GM12878 (cell line): ENCODE results near the gene UFD1. TPM values are rescaled to one million over a fixed set of nuclear protein-coding genes. Genes with fewer than 3 reads are reported as not detected.

Experiments
- ATAC-seq: fragments of 200-7000 bp; cut with Tn5 transposase; 3 replicates; pipeline ENCODE4 v1.9.1; 2020; ENCODE audit warnings: mild to moderate bottlenecking, moderate library complexity
- BruUV-seq: library from RNA; stranded (reverse); fragments of 400-500 nt; replicated peaks from 2 replicates; lab custom pipeline; 2021; lab: Mats Ljungman, UMichigan
- CTCF ChIA-PET: fragments of 300-600 bp; sonication (Branson Sonifier 250); formaldehyde crosslinking; extraction: SDS; loops from one replicate; lab custom pipeline; 2021; ENCODE audit warnings: inconsistent platforms; lab: Yijun Ruan, JAX
- POLR2A ChIA-PET: fragments of 350-600 bp; formaldehyde crosslinking; extraction: SDS; loops from one replicate; lab custom pipeline; 2021; ENCODE audit warnings: inconsistent platforms; lab: Charles Lee
- RAD21 ChIA-PET: fragments of 300-600 bp; sonication (Branson Sonifier 250); formaldehyde crosslinking; loops from one replicate; lab custom pipeline; 2023; ENCODE audit warnings: antibody characterized with exemption; ENCODE audit not compliant: unreplicated experiment; lab: Charles Lee
- SMC1A ChIA-PET: fragments of 300-600 bp; sonication (Branson Sonifier 250); formaldehyde crosslinking; loops from one replicate; lab custom pipeline; 2023; ENCODE audit not compliant: unreplicated experiment, uncharacterized antibody; lab: Charles Lee
- DNase-seq: peaks from one replicate; pipeline ENCODE4 v3.0.0-alpha.2; 2011; ENCODE audit warnings: low read depth, low spot score
- FAIRE-seq: peaks from 3 replicates; lab custom pipeline; 2011; peaks lifted over from hg19 to GRCh38; lab: Jason Lieb, UNC
- H2AFZ ChIP-seq: 2 replicates; pipeline ENCODE4 v1.6.0; 2011; ENCODE audit warnings: low read depth, low read length, control low read depth; ENCODE audit not compliant: control insufficient read depth
- H3K27ac ChIP-seq: 2 replicates; pipeline ENCODE4 v1.5.1; 2011; ENCODE audit warnings: control low read depth; ENCODE audit not compliant: control insufficient read depth, insufficient read depth
- H3K27me3 ChIP-seq, 2 experiments: replicated peaks in 1 of 2; 2 replicates each; pipeline versions ENCODE4 v1.6.0 to v1.6.1; 2011; ENCODE audit warnings: low read length in 1 of 2; ENCODE audit not compliant: control insufficient read depth in 2 of 2, insufficient read depth in 2 of 2
- H3K36me3 ChIP-seq, 2 experiments: 2 replicates each; pipeline ENCODE4 v1.5.1; 2011; ENCODE audit warnings: low read length in 1 of 2; ENCODE audit not compliant: control insufficient read depth in 2 of 2, insufficient read depth in 2 of 2
- H3K4me1 ChIP-seq: 2 replicates; pipeline ENCODE4 v1.6.1; 2011; ENCODE audit warnings: mild to moderate bottlenecking, low read length, moderate library complexity, mixed read lengths; ENCODE audit not compliant: control insufficient read depth, insufficient read depth
- H3K4me2 ChIP-seq: 2 replicates; pipeline ENCODE4 v1.6.0; 2011; ENCODE audit warnings: control low read depth; ENCODE audit not compliant: control insufficient read depth, insufficient read depth
- H3K4me3 ChIP-seq: fragments of 200-600 bp; sonication (generic); 2 replicates; pipeline ENCODE4 v1.5.1; 2016
- H3K79me2 ChIP-seq: 2 replicates; pipeline ENCODE4 v1.6.0; 2011; ENCODE audit warnings: low read length; ENCODE audit not compliant: control insufficient read depth, insufficient read depth
- H3K9ac ChIP-seq: 2 replicates; pipeline ENCODE4 v1.8.0; 2011; ENCODE audit warnings: low read length, control low read depth, mixed read lengths; ENCODE audit not compliant: control insufficient read depth, insufficient read depth
- H3K9me3 ChIP-seq: replicated peaks from 3 replicates; pipeline ENCODE4 v1.5.1; 2011; ENCODE audit warnings: mild to moderate bottlenecking, low read length; ENCODE audit not compliant: control insufficient read depth, insufficient read depth
- H4K20me1 ChIP-seq: 2 replicates; pipeline ENCODE4 v1.6.0; 2011; ENCODE audit not compliant: control insufficient read depth, insufficient read depth
- ATF3 ChIP-seq: IDR thresholded peaks from 2 replicates; pipeline ENCODE4 v1.6.1; 2011; ENCODE audit warnings: low read depth, mild to moderate bottlenecking, low read length, moderate library complexity, borderline replicate concordance; ENCODE audit errors: extremely low read depth
- BRCA1 ChIP-seq: IDR thresholded peaks from 2 replicates; pipeline ENCODE4 v1.6.1; 2011; ENCODE audit warnings: low read depth, low read length, improper control_type of control experiment
- IRF3 ChIP-seq: fragments of 450-650 bp; IDR thresholded peaks from 2 replicates; pipeline ENCODE4 v1.6.1; 2014; ENCODE audit warnings: mild to moderate bottlenecking
- TBL1XR1 ChIP-seq: IDR thresholded peaks from 2 replicates; pipeline ENCODE4 v1.6.1; 2012; ENCODE audit warnings: low read depth, low read length, improper control_type of control experiment
- TCF7 ChIP-seq: IDR thresholded peaks from 2 replicates; pipeline ENCODE4 v1.6.1; 2014; ENCODE audit warnings: antibody characterized with exemption, borderline replicate concordance
- USF2 ChIP-seq: IDR thresholded peaks from 2 replicates; pipeline ENCODE4 v1.6.1; 2011; ENCODE audit warnings: low read depth, low read length, improper control_type of control experiment, borderline replicate concordance
- ZBTB11 ChIP-seq: fragments of 450-650 bp; formaldehyde crosslinking; IDR thresholded peaks from 2 replicates; pipeline ENCODE4 v1.5.0; 2022; ENCODE audit warnings: mild to moderate bottlenecking, missing genetic modification characterization
- ZBTB40 ChIP-seq: fragments of 450-650 bp; IDR thresholded peaks from 2 replicates; pipeline ENCODE4 v1.6.1; 2016; ENCODE audit warnings: mild to moderate bottlenecking, moderate library complexity, borderline replicate concordance
- ZNF24 ChIP-seq: fragments of 450-650 bp; IDR thresholded peaks from 2 replicates; pipeline ENCODE4 v1.6.1; 2017; ENCODE audit warnings: antibody characterized with exemption, mild to moderate bottlenecking
- WGBS: methylation state at CpG from one replicate; pipeline ENCODE4 v1.1.6; 2016; ENCODE audit warnings: low lambda C conversion rate; ENCODE audit not compliant: insufficient replicate concordance, insufficient coverage; ENCODE audit errors: missing lambda C conversion rate; 5-methylcytosine and 5-hydroxymethylcytosine counted together
- in situ Hi-C: fragments of 300-500 bp; cut with MboI; formaldehyde crosslinking; loops from 9 replicates; pipeline ENCODE4 v1.14.3; 2018; ENCODE audit warnings: mixed read lengths
- intact Hi-C: fragments of 100-400 bp; cut with micrococcal nuclease; formaldehyde crosslinking; loops from one replicate; pipeline ENCODE4 v1.14.2; 2022; ENCODE audit not compliant: unreplicated experiment
- polyA plus RNA-seq, 11 experiments: library from polyadenylated mRNA; depleted of rRNA in 4 of 11; unstranded in 6 of 11; stranded (reverse) in 5 of 11; fragments of >200 nt; fragmentation: Nextera tagmentation in 4 of 11; fragmentation: Illumina TruSeq in 1 of 11; extraction: Ambion mirVana in 4 of 11; extraction: Trizol in 1 of 11; gene quantifications; 1 replicate in 1 of 11; 2 replicates in 10 of 11; pipeline versions ENCODE4 v1.2.1 to v1.2.3, GENCODE V29; 2011 to 2016; ENCODE audit warnings: inconsistent platforms in 2 of 11, missing spikeins in 2 of 11, low read depth in 1 of 11
- total RNA-seq, 4 experiments: library from RNA; depleted of rRNA in 3 of 4; stranded (reverse); fragments of >200 nt in 3 of 4; fragmentation: Illumina TruSeq in 1 of 4; extraction: Trizol in 1 of 4; gene quantifications; 2 replicates each; pipeline versions ENCODE4 v1.2.1 to v1.2.3, GENCODE V29; 2013 to 2021

The UFD1 gene
- total and polyA plus RNA-seq, 10 of the 15 experiments (the other 5 are each of a cell fraction or from before 2014, with no cell fraction given): 67.2 to 143 (median 117) TPM

- no peak for TF ChIP-seq IRF3
Measured at GRCh38 chr22:19525116-19525660, 46.2 kb upstream of the UFD1 start (continued).

- Histone ChIP-seq H3K79me2 (no peaks in the 10 kb centered on the region), H3K9me3 (no peaks in the 10 kb centered on the region), H3K27me3 (peaks cover 0 to 2% of the 10 kb centered on the region in 2 experiments; a peak in 2 of 4 replicates), H3K27ac (no peak within 1 kb of the TSS), H4K20me1 (no peaks in the 10 kb centered on the region), H3K9ac (no peak within 1 kb of the TSS), H3K36me3 (peaks cover 0 to 4% of the 10 kb centered on the region in 2 experiments; a peak in 2 of 4 replicates), H3K4me3 (no peak within 1 kb of the TSS), H2AFZ (no peak within 1 kb of the TSS), H3K4me2 (no peak within 1 kb of the TSS), H3K4me1 (no peaks in the 10 kb centered on the region)
- no TSS peak for BruUV-seq
- DNase-seq: no peak
- ChIA-PET RAD21 (no interaction called here), SMC1A (no interaction called here), CTCF (no interaction called here), POLR2A (no interaction called here)
- in situ Hi-C loops (no loop called here), intact Hi-C loops (no loop called here)
- WGBS: 11% methylated on average over 60 of the region's 69 CpGs
- FAIRE-seq: no peak
- ATAC-seq: peak; percentile 19; the same call in 2 of the 3 replicates
- TF ChIP-seq ZBTB40: no peak
- TF ChIP-seq ZNF24: no peak
- TF ChIP-seq BRCA1: no peak
- TF ChIP-seq ZBTB11: no peak
- no peak for TF ChIP-seq TCF7
- TF ChIP-seq USF2: no peak
- no peak for TF ChIP-seq TBL1XR1
- TF ChIP-seq ATF3: no peak
Measured at GRCh38 chr22:19524170-19525115, 45.5 kb upstream of the UFD1 start, which contains the start of gene CLDN5. TSS of gene CLDN5 (minus strand) at chr22:19524410. CDS start at chr22:19524255, 155 bp downstream.
